ENCODE data around the gene XRRA1. TPM values are rescaled to one million over a fixed set of nuclear protein-coding genes. Genes with fewer than 3 reads are reported as not detected.

The XRRA1 gene
- total RNA-seq, 1 donor from 2014 or later: 3.9 TPM

DNA sequence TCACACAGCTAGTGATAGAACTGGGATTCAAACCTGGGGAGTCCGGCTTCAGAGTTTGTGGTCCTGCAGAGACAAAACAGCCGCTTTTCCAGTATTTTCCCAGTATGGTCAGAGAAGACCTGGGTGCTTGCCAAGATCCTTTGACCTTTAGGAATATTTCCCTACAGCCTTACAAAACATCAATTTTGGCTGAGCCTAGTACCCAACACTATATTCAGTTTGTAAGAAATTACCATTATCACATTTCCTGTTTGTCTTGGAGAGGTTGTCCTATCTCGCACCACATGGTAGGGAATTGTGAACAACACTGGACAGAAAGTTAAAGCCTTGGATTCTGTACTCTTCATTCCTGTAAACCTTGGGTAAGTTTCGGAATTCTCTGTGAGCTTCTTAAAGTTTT is 29.1 kb upstream of the XRRA1 start:
- no peak overlapping the region for H3K4me2 ChIP-seq
- H3K9ac ChIP-seq: no peak overlapping the region
- no peak for DNase-seq (ENCODE audit: low spot score)
- Mint-ChIP-seq H3K4me1 (no peaks in the 10 kb centered on the region), H3K36me3 (peaks cover 28% of the 10 kb centered on the region), H3K4me3 (no peak overlapping the region), H3K27me3 (ENCODE audit: insufficient read depth, low read depth) (no peaks in the 10 kb centered on the region), H3K9me3 (no peaks in the 10 kb centered on the region), H3K27ac (no peak overlapping the region)
- H3K36me3 ChIP-seq: no peaks in the 10 kb centered on the region
- H3K9me3 ChIP-seq (ENCODE audit: low read depth): no peaks in the 10 kb centered on the region
- H3K4me3 ChIP-seq: no peak overlapping the region
- no peaks in the 10 kb centered on the region for H3F3A ChIP-seq (ENCODE audit: low read depth)
- H3K79me2 ChIP-seq (ENCODE audit: low read depth): no peaks in the 10 kb centered on the region
- H3K4me1 ChIP-seq: no peaks in the 10 kb centered on the region
- H3K27me3 ChIP-seq: no peaks in the 10 kb centered on the region
- TF ChIP-seq EZH2phosphoT487 (IDR thresholded peaks at IDR 0.05) (no peak), EZH2 (IDR thresholded peaks at IDR 0.05) (no peak)
- TF ChIP-seq, protein P1, sequence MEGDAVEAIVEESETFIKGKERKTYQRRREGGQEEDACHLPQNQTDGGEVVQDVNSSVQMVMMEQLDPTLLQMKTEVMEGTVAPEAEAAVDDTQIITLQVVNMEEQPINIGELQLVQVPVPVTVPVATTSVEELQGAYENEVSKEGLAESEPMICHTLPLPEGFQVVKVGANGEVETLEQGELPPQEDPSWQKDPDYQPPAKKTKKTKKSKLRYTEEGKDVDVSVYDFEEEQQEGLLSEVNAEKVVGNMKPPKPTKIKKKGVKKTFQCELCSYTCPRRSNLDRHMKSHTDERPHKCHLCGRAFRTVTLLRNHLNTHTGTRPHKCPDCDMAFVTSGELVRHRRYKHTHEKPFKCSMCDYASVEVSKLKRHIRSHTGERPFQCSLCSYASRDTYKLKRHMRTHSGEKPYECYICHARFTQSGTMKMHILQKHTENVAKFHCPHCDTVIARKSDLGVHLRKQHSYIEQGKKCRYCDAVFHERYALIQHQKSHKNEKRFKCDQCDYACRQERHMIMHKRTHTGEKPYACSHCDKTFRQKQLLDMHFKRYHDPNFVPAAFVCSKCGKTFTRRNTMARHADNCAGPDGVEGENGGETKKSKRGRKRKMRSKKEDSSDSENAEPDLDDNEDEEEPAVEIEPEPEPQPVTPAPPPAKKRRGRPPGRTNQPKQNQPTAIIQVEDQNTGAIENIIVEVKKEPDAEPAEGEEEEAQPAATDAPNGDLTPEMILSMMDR (IDR thresholded peaks at IDR 0.05): no peak
- H2AFZ ChIP-seq (replicated peaks): no peak overlapping the region
- H3K27ac ChIP-seq: no peak overlapping the region
- no peaks in the 10 kb centered on the region for H4K20me1 ChIP-seq (ENCODE audit: low read depth)

DNA sequence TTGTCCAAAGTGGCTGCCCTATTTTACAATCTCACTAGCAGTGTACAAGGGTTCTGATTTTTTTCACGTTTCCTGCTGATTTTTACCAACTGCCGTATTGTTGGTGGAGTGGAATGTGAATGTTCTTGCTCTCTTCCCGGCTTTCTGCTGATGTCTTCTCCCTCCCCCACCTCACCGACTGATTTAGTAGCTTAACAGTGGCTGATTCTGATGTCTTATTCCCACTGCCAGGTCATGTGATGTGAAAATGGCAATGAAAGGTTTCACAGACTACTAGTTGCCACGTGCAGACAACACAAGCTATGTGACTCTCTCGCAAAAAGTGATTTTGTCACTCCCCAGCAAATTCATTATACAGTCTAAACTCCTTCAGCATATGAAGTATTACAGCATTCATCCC is 22.5 kb upstream of the XRRA1 start:
- no peaks in the 10 kb centered on the region for H3K9me3 ChIP-seq (ENCODE audit: low read depth)
- H3K4me3 ChIP-seq: no peak overlapping the region
- H3K4me1 Mint-ChIP-seq: no peaks in the 10 kb centered on the region
- no peaks in the 10 kb centered on the region for H3K4me1 ChIP-seq
- H2AFZ ChIP-seq (replicated peaks): no peak overlapping the region
- no peak overlapping the region for H3K4me2 ChIP-seq
- no peaks in the 10 kb centered on the region for H3F3A ChIP-seq (ENCODE audit: low read depth)
- peaks cover 5% of the 10 kb centered on the region for H3K36me3 ChIP-seq
- H3K9ac ChIP-seq: no peak overlapping the region
- no peak for DNase-seq (ENCODE audit: low spot score)
- peaks cover 35% of the 10 kb centered on the region for H3K36me3 Mint-ChIP-seq
- H3K4me3 Mint-ChIP-seq: no peak overlapping the region
- H3K27me3 Mint-ChIP-seq (ENCODE audit: insufficient read depth, low read depth): no peaks in the 10 kb centered on the region
- peaks cover 10% of the 10 kb centered on the region for H4K20me1 ChIP-seq (ENCODE audit: low read depth)
- H3K27me3 ChIP-seq: no peaks in the 10 kb centered on the region
- TF ChIP-seq EZH2 (IDR thresholded peaks at IDR 0.05) (no peak), EZH2phosphoT487 (IDR thresholded peaks at IDR 0.05) (no peak)
- TF ChIP-seq, protein P1 (IDR thresholded peaks at IDR 0.05): no peak
- no peak overlapping the region for H3K27ac Mint-ChIP-seq
- H3K9me3 Mint-ChIP-seq: no peaks in the 10 kb centered on the region
- H3K79me2 ChIP-seq (ENCODE audit: low read depth): peaks cover 10% of the 10 kb centered on the region
- H3K27ac ChIP-seq: no peak overlapping the region

- Mint-ChIP-seq H3K27ac (no peak overlapping the region), H3K27me3 (ENCODE audit: insufficient read depth, low read depth) (no peaks in the 10 kb centered on the region), H3K36me3 (peaks cover 33% of the 10 kb centered on the region), H3K9me3 (no peaks in the 10 kb centered on the region), H3K4me3 (no peak overlapping the region), H3K4me1 (no peaks in the 10 kb centered on the region)
- no peak overlapping the region for H2AFZ ChIP-seq (replicated peaks)
- peaks cover 15% of the 10 kb centered on the region for H3K79me2 ChIP-seq (ENCODE audit: low read depth)
- TF ChIP-seq, protein P1 (IDR thresholded peaks at IDR 0.05): no peak
- TF ChIP-seq EZH2 (IDR thresholded peaks at IDR 0.05): no peak
- no peak for TF ChIP-seq EZH2phosphoT487 (IDR thresholded peaks at IDR 0.05)
- no peak overlapping the region for H3K4me3 ChIP-seq
- peaks cover 9% of the 10 kb centered on the region for H3K36me3 ChIP-seq
- H3K9me3 ChIP-seq (ENCODE audit: low read depth): no peaks in the 10 kb centered on the region
- DNase-seq (ENCODE audit: low spot score): no peak
- peaks cover 10% of the 10 kb centered on the region for H4K20me1 ChIP-seq (ENCODE audit: low read depth)
- no peak overlapping the region for H3K4me2 ChIP-seq
- no peak overlapping the region for H3K27ac ChIP-seq
- no peaks in the 10 kb centered on the region for H3F3A ChIP-seq (ENCODE audit: low read depth)
- no peaks in the 10 kb centered on the region for H3K4me1 ChIP-seq
- H3K9ac ChIP-seq: no peak overlapping the region
- H3K27me3 ChIP-seq: no peaks in the 10 kb centered on the region
Measured at GRCh38 chr11:74970852-74971395, 22.0 kb upstream of the XRRA1 start.

Data from neural progenitor cell (in vitro differentiated cells).